ENCODE data around the gene C2orf76.

C2orf76 gene

GRCh38 chr2:119311371-119311770 is 55.3 kb downstream of the C2orf76 start:
- no peak for DNase-seq (ENCODE audit: low read depth)
- no peak overlapping the region for H3K4me3 ChIP-seq (ENCODE audit: low read length)
- no peak for TF ChIP-seq CTCF (IDR thresholded peaks at IDR 0.05; ENCODE audit: insufficient read depth, low read depth, low read length, missing control alignments)

GRCh38 chr2:119308793-119309330 is 57.8 kb downstream of the C2orf76 start:
- H3K4me3 ChIP-seq (ENCODE audit: low read length): no peak overlapping the region
- no peak for TF ChIP-seq CTCF (IDR thresholded peaks at IDR 0.05; ENCODE audit: insufficient read depth, low read depth, low read length, missing control alignments)
- DNase-seq (ENCODE audit: low read depth): no peak

GRCh38 chr2:119307419-119308140 is 59.1 kb downstream of the C2orf76 start:
- H3K4me3 ChIP-seq (ENCODE audit: low read length): no peak overlapping the region
- TF ChIP-seq CTCF (IDR thresholded peaks at IDR 0.05; ENCODE audit: insufficient read depth, low read depth, low read length, missing control alignments): no peak
- no peak for DNase-seq (ENCODE audit: low read depth)

- no peak overlapping the region for H3K4me3 ChIP-seq (ENCODE audit: low read length)
- no peak for TF ChIP-seq CTCF (IDR thresholded peaks at IDR 0.05; ENCODE audit: insufficient read depth, low read depth, low read length, missing control alignments)
- no peak for DNase-seq (ENCODE audit: low read depth)
Observed at GRCh38 chr2:119306196-119306590, 60.4 kb downstream of the C2orf76 start.

- no peak overlapping the region for H3K4me3 ChIP-seq (ENCODE audit: low read length)
- no peak for TF ChIP-seq CTCF (IDR thresholded peaks at IDR 0.05; ENCODE audit: insufficient read depth, low read depth, low read length, missing control alignments)
Observed at GRCh38 chr2:119305497-119306195, 61.0 kb downstream of the C2orf76 start.

GRCh38 chr2:119304847-119305246 is 61.8 kb downstream of the C2orf76 start:
- DNase-seq (ENCODE audit: low read depth): no peak
- no peak for TF ChIP-seq CTCF (IDR thresholded peaks at IDR 0.05; ENCODE audit: insufficient read depth, low read depth, low read length, missing control alignments)

More at GRCh38 chr2:119305497-119306195, 61.0 kb downstream of the C2orf76 start:
- DNase-seq (ENCODE audit: low read depth): no peak

More at GRCh38 chr2:119304847-119305246, 61.8 kb downstream of the C2orf76 start:
- no peak overlapping the region for H3K4me3 ChIP-seq (ENCODE audit: low read length)
